Calu3 (cell line): ENCODE data around the gene RNFT2. TPM values are rescaled to one million over a fixed set of nuclear protein-coding genes. Genes with fewer than 3 reads are reported as not detected.

Experiments
- BruUV-seq: library from RNA; stranded (reverse); fragments of 400-500 nt; replicated peaks from 2 replicates; lab custom pipeline; 2021; lab: Mats Ljungman, UMichigan
- CTCF ChIA-PET: fragments of 300-600 bp; sonication (Branson Sonifier 250); formaldehyde crosslinking; loops from one replicate; lab custom pipeline; 2022; ENCODE audit warnings: antibody characterized with exemption; lab: Charles Lee
- DNase-seq: peaks from one replicate; pipeline ENCODE4 v3.0.0; 2022
- H3K27ac Mint-ChIP-seq: one replicate; pipeline ENCODE4 v1.8.0; 2022; ENCODE audit warnings: mixed read lengths; ENCODE audit not compliant: unreplicated experiment
- H3K27me3 Mint-ChIP-seq: one replicate; pipeline ENCODE4 v1.8.0; 2022; ENCODE audit warnings: mixed read lengths; ENCODE audit not compliant: unreplicated experiment
- H3K36me3 Mint-ChIP-seq: one replicate; pipeline ENCODE4 v1.8.0; 2022; ENCODE audit warnings: mild to moderate bottlenecking, moderate library complexity, mixed read lengths; ENCODE audit not compliant: insufficient read depth, unreplicated experiment
- H3K4me1 Mint-ChIP-seq: one replicate; pipeline ENCODE4 v1.8.0; 2022; ENCODE audit warnings: mild to moderate bottlenecking, low read depth, mixed read lengths; ENCODE audit not compliant: unreplicated experiment
- H3K4me3 Mint-ChIP-seq: one replicate; pipeline ENCODE4 v1.8.0; 2022; ENCODE audit warnings: mild to moderate bottlenecking, low read depth, moderate library complexity, mixed read lengths; ENCODE audit not compliant: unreplicated experiment
- H3K9me3 Mint-ChIP-seq: one replicate; pipeline ENCODE4 v1.8.0; 2022; ENCODE audit warnings: low read depth, mixed read lengths; ENCODE audit not compliant: unreplicated experiment
- CTCF ChIP-seq: fragments of 200-600 bp; IDR thresholded peaks from one replicate; pipeline ENCODE4 v1.8.0; 2022; ENCODE audit warnings: antibody characterized with exemption; ENCODE audit not compliant: unreplicated experiment
- intact Hi-C: fragments of 100-400 bp; cut with micrococcal nuclease; formaldehyde crosslinking; loops from one replicate; pipeline ENCODE4 v1.10.0; 2022; ENCODE audit not compliant: unreplicated experiment
- total RNA-seq: library from RNA; stranded (reverse); gene quantifications from 2 replicates; pipeline ENCODE4 v1.2.3, GENCODE V29; 2022

The RNFT2 gene
- total RNA-seq, 1 experiment from 2014 or later = 32.0 TPM

GRCh38 chr12:116818341-116818856, 80.3 kb downstream of the RNFT2 start:
- intact Hi-C loops = loop anchor here (5.0 kb wide), 2 partner anchors 81 to 99 kb away; partner anchors contain the start of genes RNFT2 and SPRING1
- Mint-ChIP-seq H3K4me1 (peaks cover 16% of the 10 kb centered on the region), H3K9me3 (no peaks in the 10 kb centered on the region), H3K4me3 (peak overlapping the region; percentile 78), H3K27ac (peak overlapping the region; percentile 93), H3K27me3 (no peaks in the 10 kb centered on the region), H3K36me3 (peaks cover 24% of the 10 kb centered on the region)
- no peak for DNase-seq
- TF ChIP-seq CTCF = no peak
- no TSS peak for BruUV-seq
- CTCF ChIA-PET = interaction anchor here (0.9 to 1.7 kb wide), 2 partner anchors 12 to 137 kb away, joined by 7 to 10 read pairs; no protein-coding TSS in a partner anchor

GRCh38 chr12:116818948-116819832, 81.1 kb downstream of the RNFT2 start:
- peak; percentile 96 for DNase-seq
- CTCF ChIA-PET = interaction anchor here (1.7 kb wide), 1 partner anchor 137 kb away, joined by 7 read pairs; no protein-coding TSS in a partner anchor
- Mint-ChIP-seq H3K4me3 (peak overlapping the region; percentile 78), H3K36me3 (peaks cover 24% of the 10 kb centered on the region), H3K9me3 (no peaks in the 10 kb centered on the region), H3K27me3 (no peaks in the 10 kb centered on the region), H3K27ac (peak overlapping the region; percentile 93), H3K4me1 (peaks cover 8% of the 10 kb centered on the region)
- TF ChIP-seq CTCF = no peak
- intact Hi-C loops = loop anchor here (5.0 kb wide), 2 partner anchors 82 to 98 kb away; partner anchors contain the start of genes RNFT2 and SPRING1
- BruUV-seq = TSS peak; percentile 87

DNA sequence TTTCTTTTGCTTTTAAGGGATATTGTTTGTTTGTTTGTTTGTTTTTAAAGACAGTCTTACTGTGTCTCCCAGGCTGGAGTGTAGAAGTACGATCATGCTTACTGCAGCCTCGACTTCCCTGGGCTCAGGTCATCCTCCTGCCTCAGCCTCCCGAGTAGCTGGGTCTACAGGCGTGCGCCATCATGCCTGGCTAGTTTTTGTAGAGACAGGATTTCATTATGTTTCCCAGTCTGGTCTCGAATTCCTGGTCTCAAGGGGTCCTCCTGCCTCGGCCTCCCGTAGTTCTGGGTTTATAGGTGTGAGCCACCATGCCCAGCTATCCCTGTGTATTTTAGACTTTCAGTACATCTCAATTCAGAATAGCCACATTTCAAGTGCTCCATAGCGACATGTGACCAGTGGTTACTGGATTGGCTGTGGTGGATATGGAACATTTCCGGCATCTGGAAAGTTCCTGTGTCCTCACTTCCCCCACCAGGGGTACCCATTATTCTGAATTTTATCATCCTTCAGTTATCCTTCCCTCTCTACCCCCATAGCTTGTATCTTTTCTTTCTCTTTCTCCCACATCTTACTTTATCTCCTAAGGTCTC, 82.0 kb downstream of the RNFT2 start:
- CTCF ChIA-PET = interaction anchor here (0.6 to 1.7 kb wide), 2 partner anchors 14 to 136 kb away, joined by 3 to 7 read pairs; no protein-coding TSS in a partner anchor
- intact Hi-C loops = no loop called here
- Mint-ChIP-seq H3K4me3 (peak overlapping the region; percentile 78), H3K27me3 (no peaks in the 10 kb centered on the region), H3K27ac (peak overlapping the region; percentile 93), H3K36me3 (peaks cover 24% of the 10 kb centered on the region), H3K9me3 (no peaks in the 10 kb centered on the region), H3K4me1 (peaks cover 8% of the 10 kb centered on the region)
- BruUV-seq = TSS peak; percentile 41
- no peak for TF ChIP-seq CTCF
- no peak for DNase-seq

DNA sequence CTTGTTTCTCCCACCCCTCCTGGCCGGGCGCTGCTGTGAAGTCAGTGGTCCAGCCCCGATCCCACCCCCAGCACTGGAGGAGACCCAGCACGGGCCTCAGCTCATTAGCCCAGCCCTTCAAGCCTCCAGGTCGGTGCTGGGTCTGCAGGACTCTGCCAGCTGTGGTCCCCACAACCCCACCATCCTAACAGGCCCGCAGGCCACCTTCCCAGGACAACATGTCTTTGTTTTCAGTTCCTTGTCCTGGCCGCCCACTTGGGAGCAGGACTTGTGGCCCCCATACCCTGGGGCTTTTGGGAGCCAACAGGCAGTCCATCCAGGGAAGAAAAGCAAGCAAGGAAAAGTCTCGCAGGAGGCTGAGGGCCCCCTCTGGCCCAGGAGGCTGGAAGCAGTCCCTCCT, 83.2 kb downstream of the RNFT2 start:
- Mint-ChIP-seq H3K27ac (no peak overlapping the region), H3K9me3 (no peaks in the 10 kb centered on the region), H3K27me3 (no peaks in the 10 kb centered on the region), H3K4me3 (no peak overlapping the region), H3K36me3 (peaks cover 24% of the 10 kb centered on the region), H3K4me1 (peaks cover 8% of the 10 kb centered on the region)
- BruUV-seq = no TSS peak
- CTCF ChIA-PET = interaction anchor here (1.2 kb wide), 1 partner anchor 24 kb away, joined by 6 read pairs; no protein-coding TSS in a partner anchor
- intact Hi-C loops = no loop called here
- no peak for TF ChIP-seq CTCF
- no peak for DNase-seq
